B cell (primary cell): Measurements from ENCODE around the gene ATCAY.

Experiments
- CTCF ChIP-seq: fragments of 200-600 bp; IDR thresholded peaks from one replicate; pipeline ENCODE4 v1.8.0; 2022; ENCODE audit warnings: antibody characterized with exemption, mild to moderate bottlenecking
- EZH2 ChIP-seq: IDR thresholded peaks from 2 replicates; pipeline ENCODE4 v1.6.1; 2012; ENCODE audit warnings: borderline replicate concordance, low read depth, mild to moderate bottlenecking, moderate library complexity, low read length; ENCODE audit not compliant: insufficient read depth, poor library complexity, severe bottlenecking

GRCh38 chr19:3916033-3916432, 35.5 kb downstream of the ATCAY start:
- no peak for TF ChIP-seq CTCF
- TF ChIP-seq EZH2, result no peak
